ENCODE measurements around the gene RELL2.

Gene RELL2

GRCh38 chr5:141618804-141619554 lies 17.8 kb upstream of the RELL2 start, which contains the start of gene DIAPH1:
Gene DIAPH1 (minus strand): TSS chr5:141619000. CDS start chr5:141618914, 86 bp downstream.
- TF ChIP-seq, protein P1, sequence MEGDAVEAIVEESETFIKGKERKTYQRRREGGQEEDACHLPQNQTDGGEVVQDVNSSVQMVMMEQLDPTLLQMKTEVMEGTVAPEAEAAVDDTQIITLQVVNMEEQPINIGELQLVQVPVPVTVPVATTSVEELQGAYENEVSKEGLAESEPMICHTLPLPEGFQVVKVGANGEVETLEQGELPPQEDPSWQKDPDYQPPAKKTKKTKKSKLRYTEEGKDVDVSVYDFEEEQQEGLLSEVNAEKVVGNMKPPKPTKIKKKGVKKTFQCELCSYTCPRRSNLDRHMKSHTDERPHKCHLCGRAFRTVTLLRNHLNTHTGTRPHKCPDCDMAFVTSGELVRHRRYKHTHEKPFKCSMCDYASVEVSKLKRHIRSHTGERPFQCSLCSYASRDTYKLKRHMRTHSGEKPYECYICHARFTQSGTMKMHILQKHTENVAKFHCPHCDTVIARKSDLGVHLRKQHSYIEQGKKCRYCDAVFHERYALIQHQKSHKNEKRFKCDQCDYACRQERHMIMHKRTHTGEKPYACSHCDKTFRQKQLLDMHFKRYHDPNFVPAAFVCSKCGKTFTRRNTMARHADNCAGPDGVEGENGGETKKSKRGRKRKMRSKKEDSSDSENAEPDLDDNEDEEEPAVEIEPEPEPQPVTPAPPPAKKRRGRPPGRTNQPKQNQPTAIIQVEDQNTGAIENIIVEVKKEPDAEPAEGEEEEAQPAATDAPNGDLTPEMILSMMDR (IDR thresholded peaks at IDR 0.05; ENCODE audit: control insufficient read depth, insufficient read depth, low read depth, low read length, missing control alignments) = peak; percentile 95
- H3K4me3 ChIP-seq (ENCODE audit: control insufficient read depth, low read depth, low read length) = peak within 1 kb of the TSS; percentile 63
- DNase-seq (ENCODE audit: low read depth) = peak; percentile 67

DNA sequence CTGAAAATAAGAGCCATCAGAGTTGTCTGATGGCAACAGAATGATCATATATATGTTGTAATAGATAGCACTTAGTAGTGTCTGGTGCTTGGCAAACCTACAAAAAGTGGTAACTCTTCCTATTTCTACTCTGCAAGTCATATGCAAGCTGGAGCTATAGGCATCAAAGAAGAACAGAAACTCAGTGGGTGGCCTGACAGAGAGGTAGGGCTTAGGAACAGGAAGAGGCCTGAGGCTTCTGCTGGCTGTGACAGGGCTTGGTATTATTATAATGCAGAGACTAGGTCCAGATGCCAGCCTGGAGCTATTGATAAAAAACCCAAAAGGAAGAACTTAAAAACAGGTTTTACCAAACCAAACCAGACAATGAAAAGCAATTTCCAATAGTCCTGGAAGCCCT lies 13.6 kb upstream of the RELL2 start:
- H3K4me3 ChIP-seq (ENCODE audit: control insufficient read depth, low read depth, low read length) = no peak overlapping the region
- TF ChIP-seq, protein P1 (IDR thresholded peaks at IDR 0.05; ENCODE audit: control insufficient read depth, insufficient read depth, low read depth, low read length, missing control alignments) = no peak
- no peak for DNase-seq (ENCODE audit: low read depth)

- H3K4me3 ChIP-seq (ENCODE audit: control insufficient read depth, low read depth, low read length) = no peak overlapping the region
- TF ChIP-seq, protein P1 (IDR thresholded peaks at IDR 0.05; ENCODE audit: control insufficient read depth, insufficient read depth, low read depth, low read length, missing control alignments) = no peak
- no peak for DNase-seq (ENCODE audit: low read depth)
Observed at GRCh38 chr5:141623611-141624010, 13.2 kb upstream of the RELL2 start.

DNA sequence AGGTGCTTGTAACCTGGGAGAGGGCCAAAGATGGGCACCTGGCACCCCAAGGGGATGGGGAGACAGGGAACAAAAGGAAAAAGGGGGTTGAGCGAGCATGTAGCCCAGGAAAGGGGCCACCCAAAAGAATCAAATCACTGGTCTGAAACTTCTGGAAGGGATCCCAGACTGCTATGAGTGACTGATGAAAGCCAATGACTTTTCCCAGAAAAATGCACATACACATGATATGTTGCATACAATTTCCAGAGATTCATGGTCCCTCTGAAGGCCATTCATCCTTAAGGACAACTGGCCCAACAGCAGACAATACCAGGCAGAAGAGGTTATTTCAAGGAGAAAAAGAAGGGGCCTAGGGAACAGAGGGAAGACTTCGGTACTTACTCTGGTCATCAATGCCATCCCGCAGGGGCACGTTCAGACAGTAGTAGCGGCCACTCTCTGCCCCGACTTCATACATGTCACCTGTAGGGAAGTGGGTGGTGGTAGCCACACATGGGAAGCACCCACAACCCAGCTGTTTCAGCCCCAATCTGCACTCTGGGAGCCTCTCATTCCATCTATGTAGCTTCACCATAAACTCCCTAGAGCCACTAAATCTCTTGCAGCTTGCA lies 8.5 kb upstream of the RELL2 start:
- TF ChIP-seq, protein P1 (IDR thresholded peaks at IDR 0.05; ENCODE audit: control insufficient read depth, insufficient read depth, low read depth, low read length, missing control alignments) = no peak
- no peak for DNase-seq (ENCODE audit: low read depth)
- no peak overlapping the region for H3K4me3 ChIP-seq (ENCODE audit: control insufficient read depth, low read depth, low read length)

GRCh38 chr5:141630570-141631140 lies 6.1 kb upstream of the RELL2 start:
- TF ChIP-seq, protein P1 (IDR thresholded peaks at IDR 0.05; ENCODE audit: control insufficient read depth, insufficient read depth, low read depth, low read length, missing control alignments) = no peak
- no peak overlapping the region for H3K4me3 ChIP-seq (ENCODE audit: control insufficient read depth, low read depth, low read length)
- no peak for DNase-seq (ENCODE audit: low read depth)

DNA sequence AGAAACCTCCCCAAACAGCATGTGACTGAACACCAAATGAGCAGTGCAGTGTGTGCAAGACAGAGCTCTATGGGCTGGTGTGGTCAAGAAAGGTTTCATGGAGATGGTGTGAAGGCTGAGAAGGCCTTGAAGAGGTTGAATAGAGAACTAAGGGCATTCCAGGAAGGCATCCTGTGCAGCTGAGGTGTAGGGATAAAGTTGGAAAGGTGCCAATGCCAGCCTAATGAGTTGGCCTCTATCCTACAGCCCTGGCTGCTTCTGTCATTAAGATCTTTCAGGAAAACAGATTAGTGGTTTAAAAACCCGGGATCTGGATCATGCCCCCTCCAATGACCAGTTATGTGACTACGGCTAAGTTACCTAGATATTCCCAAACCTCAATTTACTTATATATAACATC lies 4.1 kb upstream of the RELL2 start:
- TF ChIP-seq, protein P1 (IDR thresholded peaks at IDR 0.05; ENCODE audit: control insufficient read depth, insufficient read depth, low read depth, low read length, missing control alignments) = no peak
- no peak for DNase-seq (ENCODE audit: low read depth)
- no peak overlapping the region for H3K4me3 ChIP-seq (ENCODE audit: control insufficient read depth, low read depth, low read length)

Data from AG09309 (cell line).